Stimulated activated CD8-positive, alpha-beta memory T cell treated with anti-CD3 and anti-CD28 coated beads, Interleukin-4, amount 100 ng/mL, for 48 hours (primary cell): ENCODE measurements around the gene SNX25.
A peak's percentile ranks its signal among the peaks of the same experiment; 100 is the strongest.

Experiments
- DNase-seq: peaks from one replicate; pipeline ENCODE4 v3.0.0-alpha.2; 2020

Gene SNX25

DNA sequence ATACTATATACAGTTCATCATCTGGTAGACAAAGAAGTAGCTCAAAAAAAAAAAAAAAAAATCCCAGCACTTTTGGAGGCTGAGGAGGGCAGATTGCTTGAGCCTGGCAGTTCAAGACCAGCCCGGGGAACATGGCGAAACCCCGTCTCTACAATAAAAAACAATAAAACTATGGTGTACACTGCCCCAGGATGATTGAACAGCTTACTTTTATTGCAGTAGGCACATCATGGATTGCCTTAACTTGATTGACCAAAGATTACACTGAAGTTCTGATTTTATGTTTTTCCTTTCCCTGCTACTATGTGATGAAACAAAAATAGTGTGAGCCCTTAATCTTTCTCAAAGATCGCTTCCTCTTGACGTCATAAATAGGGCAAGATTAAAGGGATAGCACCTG, 60.6 kb downstream of the SNX25 start:
- DNase-seq: no peak

- no peak for DNase-seq
These were observed 61.5 kb downstream of the SNX25 start for GRCh38 chr4:185270885-185271284.

DNA sequence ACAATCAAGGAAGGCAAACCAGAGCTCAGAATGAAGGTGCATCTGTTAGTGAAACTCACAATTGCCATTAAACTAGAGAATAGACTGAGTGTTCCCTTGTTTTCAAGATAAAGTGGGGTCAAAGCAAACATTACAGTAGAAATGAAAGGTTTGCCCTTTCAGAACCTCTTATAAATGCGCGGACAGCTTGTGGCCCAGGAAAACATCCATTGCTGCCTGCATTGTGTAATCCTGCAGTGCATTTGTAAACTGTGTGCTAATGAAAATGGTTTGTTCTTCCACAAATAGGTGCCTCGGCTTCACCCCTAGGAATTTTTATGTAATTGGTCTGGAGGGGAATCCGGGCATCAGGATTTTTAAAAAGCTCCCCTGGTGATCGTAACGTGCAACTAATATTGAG, 62.8 kb downstream of the SNX25 start:
- DNase-seq: no peak

- DNase-seq: no peak
These were observed 66.1 kb downstream of the SNX25 start for GRCh38 chr4:185275501-185275900.

- DNase-seq: no peak
These were observed 66.6 kb downstream of the SNX25 start for GRCh38 chr4:185276036-185276435.

DNA sequence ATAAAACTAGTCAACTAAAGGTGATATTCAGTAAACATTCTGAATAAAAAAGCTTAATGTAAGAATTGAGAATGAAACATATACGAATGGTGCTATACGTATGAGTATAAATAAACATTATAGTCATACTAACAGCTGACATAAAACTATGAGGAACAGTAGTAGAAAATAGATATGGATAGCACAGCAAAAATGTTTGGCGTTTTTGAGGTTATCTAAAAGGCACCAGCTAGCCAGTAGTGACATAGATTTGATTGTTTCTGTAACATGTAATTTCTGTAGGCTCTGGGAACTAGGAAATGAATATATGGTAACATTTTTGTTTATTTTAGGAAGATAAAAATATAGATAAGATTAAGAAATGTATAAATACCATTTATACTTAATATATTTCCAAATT, 69.3 kb downstream of the SNX25 start:
- DNase-seq: no peak

- DNase-seq: no peak
These were observed 71.2 kb downstream of the SNX25 start for GRCh38 chr4:185280608-185281007.

- DNase-seq: no peak
These were observed 73.6 kb downstream of the SNX25 start for GRCh38 chr4:185282968-185283367.

DNA sequence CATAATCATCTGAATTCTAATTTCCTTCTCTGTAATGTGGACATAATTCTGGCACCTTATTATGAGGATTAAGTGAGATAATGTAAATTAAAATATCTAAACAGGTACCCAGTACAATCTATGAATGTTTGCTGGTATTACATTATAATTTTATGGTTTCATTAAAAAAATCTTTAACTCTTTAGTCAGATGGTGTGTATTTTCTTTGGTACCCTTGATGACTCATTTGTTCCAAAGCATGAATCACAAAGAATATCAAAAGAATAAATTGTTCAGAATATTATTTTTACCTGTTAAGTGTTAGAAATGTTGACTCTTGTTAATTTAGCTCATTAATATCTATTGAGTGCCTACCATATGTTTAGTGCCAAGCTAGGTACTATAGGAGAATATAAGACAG, 74.3 kb downstream of the SNX25 start:
- DNase-seq: no peak

GRCh38 chr4:185285632-185286393, 76.4 kb downstream of the SNX25 start:
- DNase-seq: no peak

GRCh38 chr4:185286571-185286970, 77.2 kb downstream of the SNX25 start:
- no peak for DNase-seq

DNA sequence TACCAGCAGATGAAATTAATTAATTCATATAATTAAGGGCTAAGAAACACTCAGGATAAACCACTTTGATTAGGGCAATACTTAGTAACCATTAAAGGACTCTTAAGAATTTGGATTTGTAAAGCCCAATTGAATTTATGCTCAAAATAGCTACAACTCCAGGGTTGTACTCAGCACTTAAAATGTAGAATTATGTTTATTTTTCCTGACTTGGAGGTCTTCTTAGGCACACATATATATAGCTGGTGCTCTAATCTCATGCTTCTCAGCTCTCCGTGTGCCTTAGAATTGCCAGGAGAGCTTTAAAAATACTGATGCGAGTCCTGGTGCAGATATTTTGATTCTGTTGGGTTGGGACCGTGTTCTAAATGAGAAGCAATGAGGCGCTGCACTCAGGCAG, 77.6 kb downstream of the SNX25 start:
- no peak for DNase-seq

GRCh38 chr4:185290018-185290607, 80.7 kb downstream of the SNX25 start:
- no peak for DNase-seq

DNA sequence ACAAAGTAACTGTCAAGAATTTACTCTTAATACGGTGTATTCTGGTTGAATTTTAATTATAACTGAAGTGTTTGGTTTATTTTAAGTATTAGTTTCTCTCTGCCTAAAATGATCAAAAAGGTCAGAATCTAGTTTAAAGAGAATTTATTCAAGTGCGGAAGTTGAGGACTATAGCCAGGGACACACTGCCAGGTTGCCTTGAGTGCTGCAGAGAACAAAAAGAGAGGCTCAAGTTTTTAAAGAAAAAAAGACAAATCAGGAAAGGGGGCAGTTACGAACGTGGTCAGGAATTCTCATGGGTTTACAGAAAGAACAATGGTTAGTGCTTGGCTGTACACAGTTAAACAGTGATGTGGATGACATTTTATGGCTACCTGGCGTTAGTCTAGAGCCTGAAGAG, 81.3 kb downstream of the SNX25 start:
- DNase-seq: no peak

- no peak for DNase-seq
These were observed 83.8 kb downstream of the SNX25 start for GRCh38 chr4:185293202-185293601.

DNA sequence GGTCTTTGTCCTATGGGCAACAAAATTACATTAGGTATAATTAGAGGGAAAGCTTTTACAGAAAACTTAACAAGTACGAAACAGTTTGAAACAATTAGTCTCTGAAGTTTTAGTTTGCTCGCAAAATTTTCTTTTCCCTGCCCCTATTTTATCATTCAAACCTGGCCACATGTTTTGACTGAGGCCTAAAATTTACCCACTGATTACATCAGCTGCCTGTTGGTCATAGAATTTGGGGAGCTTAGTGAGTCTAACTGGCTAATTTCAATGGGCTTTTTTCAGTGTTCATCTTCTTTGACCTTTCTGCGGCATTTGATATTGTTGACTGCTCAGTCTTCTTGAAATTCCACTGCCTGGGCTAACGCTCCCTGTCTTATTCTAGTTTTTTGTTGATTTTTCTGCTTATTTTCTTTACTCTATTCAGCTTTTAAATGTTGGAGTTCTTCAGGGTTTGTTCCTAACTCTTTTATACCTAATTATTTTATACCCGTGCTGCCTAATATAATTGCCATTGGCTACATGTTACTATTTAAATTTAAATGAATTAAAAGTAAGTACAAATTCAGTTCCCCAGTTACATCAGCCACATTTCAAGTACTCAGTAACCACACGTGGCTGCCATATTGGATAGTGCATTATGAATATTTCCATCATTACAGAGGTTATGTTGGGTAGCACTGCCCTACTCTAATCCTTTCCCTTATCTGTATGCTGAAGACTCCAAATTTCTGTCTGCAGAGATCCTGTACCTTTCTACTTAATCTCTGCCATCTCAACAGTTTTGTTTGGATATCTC, 87.5 kb downstream of the SNX25 start:
- DNase-seq: no peak

DNA sequence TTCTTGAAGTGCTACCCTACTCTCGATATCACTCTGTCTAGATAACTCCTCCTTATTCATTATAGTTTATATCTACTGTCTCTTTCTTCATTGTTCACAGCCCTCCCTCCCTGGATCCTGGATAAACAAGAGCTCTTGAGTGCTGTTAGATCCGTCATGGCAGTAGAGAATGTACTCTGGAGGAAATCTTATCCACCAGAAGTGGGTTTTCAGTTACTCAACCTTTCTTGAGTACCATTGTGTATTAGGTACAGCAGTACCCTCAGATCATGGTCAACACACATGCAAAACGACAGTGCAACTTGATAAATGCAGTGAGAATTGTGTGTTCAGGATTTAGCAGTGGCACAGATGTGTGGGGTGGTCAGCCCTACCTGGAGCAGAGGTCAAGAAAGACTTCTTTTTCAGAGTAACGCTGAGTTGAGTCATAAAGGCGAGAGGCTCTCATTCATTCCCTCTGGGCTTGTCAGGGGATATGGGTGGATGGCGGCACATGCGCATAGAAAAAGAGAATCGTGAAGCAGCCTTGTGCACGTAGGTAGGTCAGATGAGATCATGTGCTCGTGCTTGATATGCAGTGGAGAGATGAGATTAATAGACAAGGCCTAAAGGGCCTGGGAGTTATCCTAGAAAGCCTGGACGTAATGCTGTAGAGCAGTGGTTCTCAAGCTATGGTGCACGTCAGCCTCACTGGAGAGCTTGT, 89.5 kb downstream of the SNX25 start:
- DNase-seq: no peak

GRCh38 chr4:185304541-185304940, 95.1 kb downstream of the SNX25 start:
- no peak for DNase-seq

DNA sequence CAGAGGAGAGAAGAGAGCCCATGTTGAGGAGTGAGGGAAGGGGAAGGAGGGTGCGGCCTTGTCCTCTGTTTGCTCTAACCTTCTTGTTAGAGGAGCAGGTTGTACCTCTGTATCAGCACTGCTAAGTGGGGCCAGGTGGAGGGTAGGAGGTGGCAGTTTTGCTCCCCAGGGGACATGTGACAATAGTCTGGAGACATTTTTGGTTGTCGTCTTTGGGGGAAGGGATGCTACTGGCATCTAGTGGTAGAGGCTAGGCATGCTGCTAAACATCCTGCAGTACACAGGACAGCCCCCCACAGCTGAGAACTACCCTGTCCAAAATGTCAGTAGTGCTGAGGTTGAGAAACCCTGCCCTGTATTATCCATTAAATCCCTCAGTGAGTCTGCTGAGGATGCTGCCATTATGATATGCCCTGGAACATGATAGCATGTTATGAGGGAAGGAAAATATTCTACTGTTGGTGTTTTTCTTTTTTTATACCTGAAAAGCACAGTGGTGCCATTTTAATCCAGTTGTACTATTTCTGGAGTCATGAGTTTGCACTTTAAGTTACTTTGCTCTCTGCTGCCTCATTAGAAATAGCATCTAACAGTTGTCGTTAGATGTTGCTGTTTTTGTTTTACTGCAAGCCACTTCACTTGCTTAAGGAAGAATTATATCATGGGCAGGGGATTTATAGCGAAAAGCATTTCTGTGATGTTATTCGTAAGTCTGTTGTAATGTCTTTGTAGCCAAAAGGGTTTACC, 95.7 kb downstream of the SNX25 start:
- DNase-seq: peak; percentile 25

GRCh38 chr4:185305979-185306442, 96.6 kb downstream of the SNX25 start:
- no peak for DNase-seq

- DNase-seq: no peak
These were observed 97.9 kb downstream of the SNX25 start for GRCh38 chr4:185307136-185307950.

DNA sequence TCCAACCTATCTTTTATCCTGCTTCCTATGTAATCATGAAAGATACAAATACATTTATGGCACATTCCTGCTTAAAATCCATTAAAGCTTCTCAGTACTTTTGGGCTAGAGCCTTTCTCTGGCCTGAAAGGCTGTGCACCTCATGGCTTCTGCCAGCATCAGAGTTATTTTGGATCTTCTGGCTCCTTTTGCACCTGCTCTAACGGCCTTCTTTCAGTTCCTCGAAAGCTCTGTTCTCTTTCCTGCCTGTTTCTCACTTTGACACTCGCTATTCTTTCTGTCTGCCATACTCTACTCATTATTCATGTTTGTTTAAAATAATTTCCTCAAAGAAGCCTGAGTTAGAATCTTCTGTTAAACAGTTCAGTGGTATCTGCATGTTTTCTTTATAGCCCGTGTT, 100.4 kb downstream of the SNX25 start:
- no peak for DNase-seq
